OCI-LY7 (cell line): ENCODE measurements around the gene TRIM27.

Experiments
- EZH2phosphoT487 ChIP-seq: fragments of 200-600 bp; sonication (generic); IDR thresholded peaks from 2 replicates; pipeline ENCODE4 v1.6.1; 2018; ENCODE audit warnings: low read depth, borderline replicate concordance, mild to moderate bottlenecking, mixed run types, antibody characterized with exemption, low read length, moderate library complexity, mixed read lengths
- TF ChIP-seq, protein P1 (sequence below): fragments of 200-600 bp; sonication (generic); conservative IDR thresholded peaks from 2 replicates; pipeline ENCODE4 v1.5.1; 2014; ENCODE audit warnings: mild to moderate bottlenecking, antibody characterized with exemption, low read length, moderate library complexity, mixed read lengths

DNA sequence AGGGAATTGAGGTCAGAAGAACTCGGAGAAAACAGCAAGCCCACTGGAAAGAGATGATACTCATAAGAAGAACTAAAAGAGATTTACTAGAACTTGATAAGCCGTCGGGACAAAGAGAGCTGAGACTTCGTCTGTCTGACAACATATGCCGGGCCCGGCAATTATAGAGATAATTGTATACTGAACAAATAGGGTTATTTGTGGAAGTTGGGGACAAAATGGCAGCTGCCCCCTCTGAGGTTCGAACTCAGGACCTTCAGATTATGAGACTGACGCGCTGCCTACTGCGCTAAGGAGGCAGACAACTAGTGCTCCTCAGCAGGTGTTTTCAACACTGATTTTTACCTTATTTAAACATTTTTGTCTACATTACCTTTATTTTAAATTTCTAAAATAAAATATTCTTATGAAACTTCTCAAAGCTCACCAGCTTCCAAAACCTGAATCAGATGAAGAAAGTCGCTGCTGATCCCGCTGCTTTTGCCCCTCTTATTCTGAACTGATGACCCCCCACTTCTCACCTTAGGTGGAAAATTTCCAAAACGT, 29.3 kb upstream of the TRIM27 start:
- TF ChIP-seq, protein P1, sequence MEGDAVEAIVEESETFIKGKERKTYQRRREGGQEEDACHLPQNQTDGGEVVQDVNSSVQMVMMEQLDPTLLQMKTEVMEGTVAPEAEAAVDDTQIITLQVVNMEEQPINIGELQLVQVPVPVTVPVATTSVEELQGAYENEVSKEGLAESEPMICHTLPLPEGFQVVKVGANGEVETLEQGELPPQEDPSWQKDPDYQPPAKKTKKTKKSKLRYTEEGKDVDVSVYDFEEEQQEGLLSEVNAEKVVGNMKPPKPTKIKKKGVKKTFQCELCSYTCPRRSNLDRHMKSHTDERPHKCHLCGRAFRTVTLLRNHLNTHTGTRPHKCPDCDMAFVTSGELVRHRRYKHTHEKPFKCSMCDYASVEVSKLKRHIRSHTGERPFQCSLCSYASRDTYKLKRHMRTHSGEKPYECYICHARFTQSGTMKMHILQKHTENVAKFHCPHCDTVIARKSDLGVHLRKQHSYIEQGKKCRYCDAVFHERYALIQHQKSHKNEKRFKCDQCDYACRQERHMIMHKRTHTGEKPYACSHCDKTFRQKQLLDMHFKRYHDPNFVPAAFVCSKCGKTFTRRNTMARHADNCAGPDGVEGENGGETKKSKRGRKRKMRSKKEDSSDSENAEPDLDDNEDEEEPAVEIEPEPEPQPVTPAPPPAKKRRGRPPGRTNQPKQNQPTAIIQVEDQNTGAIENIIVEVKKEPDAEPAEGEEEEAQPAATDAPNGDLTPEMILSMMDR, result no peak
- TF ChIP-seq EZH2phosphoT487, result no peak
